ENCODE results near the gene UGT1A5.

The UGT1A5 gene

DNA sequence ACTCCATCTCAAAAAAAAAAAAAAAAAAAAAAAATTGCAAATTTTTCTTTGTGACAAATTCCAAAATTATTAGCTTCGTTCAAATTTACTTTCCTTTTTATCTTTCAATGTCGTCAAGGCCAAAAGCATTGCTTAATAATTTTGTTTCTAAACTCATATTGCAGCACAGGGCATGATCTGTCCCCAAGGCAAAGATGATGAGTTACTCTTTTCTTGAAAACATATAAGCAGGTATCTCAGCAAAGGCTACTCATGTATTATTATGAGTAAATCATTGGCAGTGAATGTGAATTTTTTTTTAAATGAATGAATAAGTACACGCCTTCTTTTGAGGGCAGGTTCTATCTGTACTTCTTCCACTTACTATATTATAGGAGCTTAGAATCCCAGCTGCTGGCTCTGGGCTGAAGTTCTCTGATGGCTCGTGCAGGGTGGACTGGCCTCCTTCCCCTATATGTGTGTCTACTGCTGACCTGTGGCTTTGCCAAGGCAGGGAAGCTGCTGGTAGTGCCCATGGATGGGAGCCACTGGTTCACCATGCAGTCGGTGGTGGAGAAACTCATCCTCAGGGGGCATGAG is 31.1 kb upstream of the UGT1A5 start, which contains the start of gene UGT1A7:
UGT1A7 (plus strand) TSS at position 381 of the 579 bp plus-strand sequence; CDS start at position 418, 37 bp downstream.
- Histone ChIP-seq H3K4me3 (ENCODE audit: low read depth, low read length) (no peak within 1 kb of the TSS), H3K9me3 (ENCODE audit: severe bottlenecking) (no peaks in the 10 kb centered on the region), H3K36me3 (no peaks in the 10 kb centered on the region), H3K27me3 (ENCODE audit: insufficient read depth, low read depth, severe bottlenecking) (no peaks in the 10 kb centered on the region), H3K27ac (no peak within 1 kb of the TSS)
- TF ChIP-seq, protein P1, sequence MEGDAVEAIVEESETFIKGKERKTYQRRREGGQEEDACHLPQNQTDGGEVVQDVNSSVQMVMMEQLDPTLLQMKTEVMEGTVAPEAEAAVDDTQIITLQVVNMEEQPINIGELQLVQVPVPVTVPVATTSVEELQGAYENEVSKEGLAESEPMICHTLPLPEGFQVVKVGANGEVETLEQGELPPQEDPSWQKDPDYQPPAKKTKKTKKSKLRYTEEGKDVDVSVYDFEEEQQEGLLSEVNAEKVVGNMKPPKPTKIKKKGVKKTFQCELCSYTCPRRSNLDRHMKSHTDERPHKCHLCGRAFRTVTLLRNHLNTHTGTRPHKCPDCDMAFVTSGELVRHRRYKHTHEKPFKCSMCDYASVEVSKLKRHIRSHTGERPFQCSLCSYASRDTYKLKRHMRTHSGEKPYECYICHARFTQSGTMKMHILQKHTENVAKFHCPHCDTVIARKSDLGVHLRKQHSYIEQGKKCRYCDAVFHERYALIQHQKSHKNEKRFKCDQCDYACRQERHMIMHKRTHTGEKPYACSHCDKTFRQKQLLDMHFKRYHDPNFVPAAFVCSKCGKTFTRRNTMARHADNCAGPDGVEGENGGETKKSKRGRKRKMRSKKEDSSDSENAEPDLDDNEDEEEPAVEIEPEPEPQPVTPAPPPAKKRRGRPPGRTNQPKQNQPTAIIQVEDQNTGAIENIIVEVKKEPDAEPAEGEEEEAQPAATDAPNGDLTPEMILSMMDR (IDR thresholded peaks at IDR 0.05; ENCODE audit: low read depth, low read length): no peak
- DNase-seq: no peak

DNA sequence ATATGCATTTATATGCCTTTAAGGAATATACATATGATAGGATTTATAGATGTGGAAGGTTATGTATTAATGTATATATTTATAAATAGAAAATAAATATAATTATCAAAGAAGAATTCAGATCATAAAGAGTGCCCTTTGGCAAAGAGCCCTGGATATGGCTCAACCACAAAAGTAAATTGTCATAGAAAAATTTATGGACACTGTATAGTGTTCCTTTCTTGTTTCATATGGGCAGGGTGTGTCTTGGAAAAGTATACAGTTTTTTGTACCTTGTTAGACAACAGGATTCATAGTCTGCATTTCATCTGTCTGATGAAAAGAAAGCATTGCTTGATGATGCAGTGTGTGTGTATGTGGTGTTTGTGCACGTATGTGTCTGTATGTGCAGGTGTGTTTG is 28.1 kb upstream of the UGT1A5 start:
- Histone ChIP-seq H3K27ac (no peak overlapping the region), H3K27me3 (ENCODE audit: insufficient read depth, low read depth, severe bottlenecking) (no peaks in the 10 kb centered on the region), H3K4me3 (ENCODE audit: low read depth, low read length) (no peak overlapping the region), H3K36me3 (no peaks in the 10 kb centered on the region), H3K9me3 (ENCODE audit: severe bottlenecking) (no peaks in the 10 kb centered on the region)
- TF ChIP-seq, protein P1 (IDR thresholded peaks at IDR 0.05; ENCODE audit: low read depth, low read length): no peak
- no peak for DNase-seq

DNA sequence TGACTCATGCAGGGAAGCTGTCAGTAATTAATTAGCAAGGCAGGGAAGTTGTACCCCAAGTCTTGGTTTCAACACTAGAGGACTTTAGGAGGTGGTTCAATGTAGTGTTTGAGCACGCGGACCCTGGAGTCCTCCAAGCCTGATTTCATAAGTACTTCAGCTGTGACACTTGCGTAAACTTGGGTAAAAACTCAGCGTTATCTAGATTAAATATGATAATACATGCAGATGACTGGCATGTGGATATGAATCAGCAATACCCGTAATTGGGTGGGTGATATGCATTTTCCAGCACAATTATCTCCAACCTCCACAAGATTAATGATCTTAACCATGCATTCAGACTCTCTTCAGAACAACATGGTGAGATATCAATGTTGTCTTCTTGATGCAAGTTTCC is 25.8 kb upstream of the UGT1A5 start:
- no peaks in the 10 kb centered on the region for H3K36me3 ChIP-seq
- H3K27ac ChIP-seq: no peak overlapping the region
- no peak for DNase-seq
- H3K4me3 ChIP-seq (ENCODE audit: low read depth, low read length): no peak overlapping the region
- TF ChIP-seq, protein P1 (IDR thresholded peaks at IDR 0.05; ENCODE audit: low read depth, low read length): no peak
- no peaks in the 10 kb centered on the region for H3K9me3 ChIP-seq (ENCODE audit: severe bottlenecking)
- no peaks in the 10 kb centered on the region for H3K27me3 ChIP-seq (ENCODE audit: insufficient read depth, low read depth, severe bottlenecking)

DNA sequence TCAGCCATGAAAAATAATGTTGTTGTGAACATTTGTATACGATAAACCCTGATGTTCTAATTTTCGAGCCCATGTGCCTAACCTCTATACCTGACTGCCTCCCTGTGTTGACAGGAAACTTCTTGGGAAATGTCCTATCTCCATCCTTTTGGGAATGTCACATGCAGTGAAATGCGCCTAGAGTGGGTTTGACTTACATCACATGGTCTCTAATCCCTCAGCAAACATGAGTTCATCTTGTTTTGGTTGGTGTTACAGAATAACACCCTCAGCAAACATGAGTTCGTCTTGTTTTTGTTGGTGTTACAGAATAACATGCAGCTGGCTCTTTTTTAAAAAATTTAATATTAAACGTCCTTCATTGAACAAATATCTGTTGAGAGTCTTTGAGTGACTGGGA is 24.4 kb upstream of the UGT1A5 start:
- Histone ChIP-seq H3K9me3 (ENCODE audit: severe bottlenecking) (no peaks in the 10 kb centered on the region), H3K4me3 (ENCODE audit: low read depth, low read length) (no peak overlapping the region), H3K27me3 (ENCODE audit: insufficient read depth, low read depth, severe bottlenecking) (no peaks in the 10 kb centered on the region), H3K27ac (no peak overlapping the region), H3K36me3 (no peaks in the 10 kb centered on the region)
- TF ChIP-seq, protein P1 (IDR thresholded peaks at IDR 0.05; ENCODE audit: low read depth, low read length): no peak
- no peak for DNase-seq

DNA sequence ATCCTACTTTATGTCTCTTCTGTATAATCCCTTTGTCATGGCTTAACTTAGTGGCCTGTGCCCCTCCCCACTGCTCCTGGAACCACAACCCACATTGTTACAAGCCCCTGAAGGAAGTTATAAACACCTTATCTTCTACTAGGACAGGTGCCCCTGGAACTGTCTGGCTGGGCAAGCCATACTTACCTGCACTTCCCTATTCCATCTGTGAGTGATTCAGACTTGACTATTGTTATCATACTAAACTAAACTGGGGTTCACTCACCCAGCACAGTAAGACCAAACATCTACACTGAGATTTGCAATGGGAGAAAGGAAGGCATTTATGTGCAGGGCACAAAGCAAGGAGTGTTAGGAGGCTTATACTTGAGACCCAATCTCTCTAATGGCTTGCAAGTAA is 23.7 kb upstream of the UGT1A5 start:
- Histone ChIP-seq H3K4me3 (ENCODE audit: low read depth, low read length) (no peak overlapping the region), H3K27ac (no peak overlapping the region), H3K36me3 (no peaks in the 10 kb centered on the region), H3K9me3 (ENCODE audit: severe bottlenecking) (no peaks in the 10 kb centered on the region), H3K27me3 (ENCODE audit: insufficient read depth, low read depth, severe bottlenecking) (no peaks in the 10 kb centered on the region)
- DNase-seq: no peak
- TF ChIP-seq, protein P1 (IDR thresholded peaks at IDR 0.05; ENCODE audit: low read depth, low read length): no peak

DNA sequence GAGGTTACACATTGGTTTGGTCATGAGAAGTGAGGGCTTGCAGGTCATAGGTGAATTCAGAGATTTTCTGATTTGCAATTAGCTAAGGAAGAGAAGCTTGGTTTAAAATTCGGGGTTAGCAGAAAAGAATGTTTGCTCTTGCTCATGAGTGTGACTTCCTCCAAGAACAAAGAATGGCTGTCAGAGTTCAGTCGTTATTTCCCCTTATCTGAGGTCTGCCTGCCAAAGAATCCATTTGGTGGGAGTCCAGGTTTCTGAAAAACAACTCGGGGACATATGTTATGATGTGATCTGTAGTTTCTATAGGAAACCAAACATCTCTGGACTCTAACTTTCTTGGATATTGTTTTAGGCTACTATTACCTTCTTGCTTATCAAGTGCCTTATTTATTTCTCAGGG is 23.2 kb upstream of the UGT1A5 start:
- TF ChIP-seq, protein P1 (IDR thresholded peaks at IDR 0.05; ENCODE audit: low read depth, low read length): no peak
- DNase-seq: no peak
- H3K27me3 ChIP-seq (ENCODE audit: insufficient read depth, low read depth, severe bottlenecking): no peaks in the 10 kb centered on the region
- H3K36me3 ChIP-seq: no peaks in the 10 kb centered on the region
- H3K9me3 ChIP-seq (ENCODE audit: severe bottlenecking): no peaks in the 10 kb centered on the region
- no peak overlapping the region for H3K27ac ChIP-seq
- no peak overlapping the region for H3K4me3 ChIP-seq (ENCODE audit: low read depth, low read length)

Data from WERI-Rb-1 (cell line).